ENCODE data around the gene NEUROD2.

- no peak for TF ChIP-seq CTCF (conservative IDR thresholded peaks at IDR 0.05; ENCODE audit: low read depth, low read length)
- TF ChIP-seq EZH2 (IDR thresholded peaks at IDR 0.05; ENCODE audit: low read length, unreplicated experiment), result no peak
- TF ChIP-seq EZH2phosphoT487 (IDR thresholded peaks at IDR 0.05; ENCODE audit: borderline replicate concordance, low read length), result no peak
Measured at GRCh38 chr17:39609416-39610025, 1.8 kb upstream of the NEUROD2 start.

Data from PC-3 (cell line).